ENCODE measurements around the gene RPL4.

DNA sequence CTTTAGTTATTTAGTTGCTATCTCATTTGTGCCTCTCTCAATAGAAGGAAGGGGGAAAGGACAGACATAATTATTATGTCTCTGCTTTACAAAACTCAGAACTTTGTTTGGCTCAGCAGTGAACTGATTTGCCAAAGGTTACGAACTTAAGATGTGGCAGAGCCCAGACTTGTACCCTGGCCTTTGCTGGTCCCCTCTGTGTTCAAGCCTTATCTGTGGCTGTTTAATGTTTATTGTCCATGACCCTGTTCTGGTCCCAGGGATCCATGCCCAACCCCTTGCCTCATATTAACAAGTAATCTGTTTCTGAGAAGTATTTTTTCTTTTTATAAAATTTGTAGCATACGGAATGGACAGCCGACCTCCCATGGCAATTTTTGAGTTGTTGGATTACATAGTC lies 17.8 kb downstream of the RPL4 start:
- no peak for TF ChIP-seq CTCF (IDR thresholded peaks at IDR 0.05; ENCODE audit: low read depth, low read length, poor library complexity, severe bottlenecking)
- TF ChIP-seq EZH2phosphoT487 (IDR thresholded peaks at IDR 0.05; ENCODE audit: borderline replicate concordance, low read length) = no peak
